Measurements from ENCODE around the gene CDHR3. TPM values are rescaled to one million over a fixed set of nuclear protein-coding genes. Genes with fewer than 3 reads are reported as not detected.

CDHR3 gene
- total RNA-seq, 1 experiment from 2014 or later: 3.3 TPM

DNA sequence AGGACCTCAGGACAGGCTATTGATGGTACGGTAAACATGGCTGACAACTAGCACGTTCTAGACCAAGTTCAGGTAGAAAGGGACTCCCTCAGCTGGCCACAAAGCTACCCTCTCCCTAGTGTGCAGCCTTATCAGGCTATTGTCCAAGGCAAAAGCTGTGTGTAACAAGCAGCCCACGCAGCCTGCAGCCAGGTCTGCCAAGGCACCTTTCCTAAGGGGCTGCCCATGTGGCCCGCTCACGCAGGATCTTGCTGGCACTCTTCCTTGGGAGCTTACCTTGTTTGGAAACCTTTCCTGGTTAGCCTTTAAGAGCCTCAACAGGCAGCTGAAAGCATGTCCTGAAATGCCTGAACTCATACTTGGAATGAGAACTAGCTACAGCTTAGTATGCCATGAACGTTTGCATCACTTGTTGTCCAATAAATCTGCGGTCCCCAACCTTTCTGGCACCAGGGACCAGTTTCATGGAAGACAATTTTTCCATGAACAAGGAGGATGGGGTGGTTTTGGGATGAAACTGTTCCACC, 97.4 kb downstream of the CDHR3 start:
- H2AK5ac ChIP-seq (ENCODE audit: insufficient read length, low read length): no peak overlapping the region
- no CpG with 5 or more reads among the region's 7 CpGs for WGBS (ENCODE audit: extremely low coverage, insufficient read length, low lambda C conversion rate)
- H3K4me1 Mint-ChIP-seq: peaks cover 13 to 20% of the 10 kb centered on the region in 2 experiments

More for the DNA sequence above, 97.4 kb downstream of the CDHR3 start:
- Histone ChIP-seq H3K23me2 (ENCODE audit: insufficient read length, low read depth, low read length, poor library complexity, severe bottlenecking) (no peaks in the 10 kb centered on the region), H3K14ac (ENCODE audit: insufficient read depth, low read length) (no peak overlapping the region), H3K23ac (ENCODE audit: insufficient read length, low read depth, low read length) (no peak overlapping the region), H4K8ac (replicated peaks; ENCODE audit: insufficient read length, low read depth, low read length) (no peak overlapping the region), H2AFZ (ENCODE audit: low read length) (no peak overlapping the region), H3K56ac (ENCODE audit: insufficient read length, low read depth, low read length) (no peak overlapping the region), H3K4ac (ENCODE audit: low read depth, low read length) (no peak overlapping the region), H3K4me1 (ENCODE audit: insufficient read depth, low read length) (no peaks in the 10 kb centered on the region), H3K4me2 (ENCODE audit: insufficient read depth, insufficient read length, low read length) (no peak overlapping the region), H2BK15ac (ENCODE audit: low read depth, low read length) (no peak overlapping the region), H2BK12ac (ENCODE audit: insufficient read length, low read depth, low read length) (no peak overlapping the region), H3K18ac (ENCODE audit: insufficient read length, low read depth, low read length) (no peak overlapping the region), H3K27ac (ENCODE audit: insufficient read length, low read depth, low read length) (no peak overlapping the region), H3K79me1 (ENCODE audit: insufficient read depth, low read depth, low read length, poor library complexity, severe bottlenecking) (no peaks in the 10 kb centered on the region), H3K79me2 (ENCODE audit: insufficient read depth, low read length) (no peaks in the 10 kb centered on the region), H3K9ac (ENCODE audit: extremely low read depth, insufficient read length, low read length) (no peak overlapping the region), H3K9me3 (ENCODE audit: control insufficient read depth, low read depth, low read length) (no peaks in the 10 kb centered on the region), H2BK120ac (ENCODE audit: low read depth, low read length, poor library complexity, severe bottlenecking) (no peak overlapping the region), H3T11ph (ENCODE audit: low read length) (no peak overlapping the region), H4K91ac (ENCODE audit: insufficient read length, low read depth, low read length) (no peak overlapping the region), H4K20me1 (ENCODE audit: control insufficient read depth, insufficient read depth, insufficient read length) (no peaks in the 10 kb centered on the region), H3K27me3 (ENCODE audit: insufficient read depth, low read length) (no peaks in the 10 kb centered on the region), H2BK20ac (ENCODE audit: low read depth, low read length, poor library complexity, severe bottlenecking) (no peak overlapping the region), H4K5ac (ENCODE audit: insufficient read length, low read depth, low read length) (no peak overlapping the region), H2BK5ac (ENCODE audit: insufficient read length, low read length) (no peak overlapping the region)
- Mint-ChIP-seq H3K9me3 (peaks cover 9 to 11% of the 10 kb centered on the region in 2 experiments), H3K27ac (no peak overlapping the region), H3K36me3 (ENCODE audit: insufficient read depth in 1 of 3, low read depth in 3 of 3) (peaks cover 0 to 7% (median 0%) of the 10 kb centered on the region in 3 experiments; a peak in 4 of 7 replicates), H3K4me3 (no peak overlapping the region), H3K27me3 (ENCODE audit: low read depth) (peaks cover 5% of the 10 kb centered on the region)
- TF ChIP-seq, protein P1, sequence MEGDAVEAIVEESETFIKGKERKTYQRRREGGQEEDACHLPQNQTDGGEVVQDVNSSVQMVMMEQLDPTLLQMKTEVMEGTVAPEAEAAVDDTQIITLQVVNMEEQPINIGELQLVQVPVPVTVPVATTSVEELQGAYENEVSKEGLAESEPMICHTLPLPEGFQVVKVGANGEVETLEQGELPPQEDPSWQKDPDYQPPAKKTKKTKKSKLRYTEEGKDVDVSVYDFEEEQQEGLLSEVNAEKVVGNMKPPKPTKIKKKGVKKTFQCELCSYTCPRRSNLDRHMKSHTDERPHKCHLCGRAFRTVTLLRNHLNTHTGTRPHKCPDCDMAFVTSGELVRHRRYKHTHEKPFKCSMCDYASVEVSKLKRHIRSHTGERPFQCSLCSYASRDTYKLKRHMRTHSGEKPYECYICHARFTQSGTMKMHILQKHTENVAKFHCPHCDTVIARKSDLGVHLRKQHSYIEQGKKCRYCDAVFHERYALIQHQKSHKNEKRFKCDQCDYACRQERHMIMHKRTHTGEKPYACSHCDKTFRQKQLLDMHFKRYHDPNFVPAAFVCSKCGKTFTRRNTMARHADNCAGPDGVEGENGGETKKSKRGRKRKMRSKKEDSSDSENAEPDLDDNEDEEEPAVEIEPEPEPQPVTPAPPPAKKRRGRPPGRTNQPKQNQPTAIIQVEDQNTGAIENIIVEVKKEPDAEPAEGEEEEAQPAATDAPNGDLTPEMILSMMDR (conservative IDR thresholded peaks at IDR 0.05): no peak
- no peak for DNase-seq

Measured in H9 (cell line).